Stimulated activated naive CD8-positive, alpha-beta T cell treated with anti-CD3 and anti-CD28 coated beads, Interleukin-15, amount 100 ng/mL, for 72 hours (primary cell): Measurements from ENCODE around the gene CENPP.
A peak's percentile ranks its signal among the peaks of the same experiment; 100 is the strongest.

ENCODE experiments used
- ATAC-seq: fragments of 150-1000 bp; cut with Tn5 transposase; 2 replicates; pipeline ENCODE4 v1.10.0; 2021; ENCODE audit warnings: mild to moderate bottlenecking, moderate library complexity
- DNase-seq, 2 donors: peaks; one replicate each; pipeline ENCODE4 v3.0.0; 2021 to 2022
- H3K27ac Mint-ChIP-seq, 2 donors: one replicate each; pipeline ENCODE4 v1.8.0; 2022; ENCODE audit warnings: mild to moderate bottlenecking in 2 of 2, mixed read lengths in 2 of 2, moderate library complexity in 2 of 2
- H3K27me3 Mint-ChIP-seq: one replicate; pipeline ENCODE4 v1.8.0; 2022; ENCODE audit warnings: mixed read lengths
- H3K4me1 Mint-ChIP-seq: one replicate; pipeline ENCODE4 v1.8.0; 2022; ENCODE audit warnings: mild to moderate bottlenecking, mixed read lengths
- H3K4me3 Mint-ChIP-seq, 2 donors: one replicate each; pipeline ENCODE4 v1.8.0; 2022; ENCODE audit warnings: mild to moderate bottlenecking in 2 of 2, mixed read lengths in 2 of 2, moderate library complexity in 1 of 2
- H3K9me3 Mint-ChIP-seq, 2 donors: one replicate each; pipeline ENCODE4 v1.8.0; 2022; ENCODE audit warnings: mixed read lengths in 2 of 2

CENPP gene

GRCh38 chr9:92528522-92528849 lies 202.7 kb downstream of the CENPP start:
- Mint-ChIP-seq H3K27ac (peak overlapping the region in 1 of 2 donors; percentile 17), H3K4me1 (no peaks in the 10 kb centered on the region), H3K27me3 (no peaks in the 10 kb centered on the region)

GRCh38 chr9:92529124-92529523 lies 203.4 kb downstream of the CENPP start:
- Mint-ChIP-seq H3K9me3 (peaks cover 0 to 4% of the 10 kb centered on the region in 2 donors), H3K4me3 (no peak overlapping the region), H3K27ac (no peak overlapping the region), H3K4me1 (no peaks in the 10 kb centered on the region), H3K27me3 (no peaks in the 10 kb centered on the region)
- no peak for ATAC-seq
- DNase-seq: no peak

More at GRCh38 chr9:92528522-92528849, 202.7 kb downstream of the CENPP start:
- DNase-seq (no peak), ATAC-seq (no peak)
- peaks cover 0 to 4% of the 10 kb centered on the region in 2 donors for H3K9me3 Mint-ChIP-seq
- H3K4me3 Mint-ChIP-seq: no peak overlapping the region

- no peak overlapping the region for H3K4me3 Mint-ChIP-seq
- H3K9me3 Mint-ChIP-seq: peaks cover 0 to 4% of the 10 kb centered on the region in 2 donors
- no peaks in the 10 kb centered on the region for H3K27me3 Mint-ChIP-seq
- H3K4me1 Mint-ChIP-seq: no peaks in the 10 kb centered on the region
- DNase-seq (no peak), ATAC-seq (no peak)
- H3K27ac Mint-ChIP-seq: no peak overlapping the region
Measured at GRCh38 chr9:92530893-92531292, 205.1 kb downstream of the CENPP start.

GRCh38 chr9:92534204-92534603 lies 208.5 kb downstream of the CENPP start:
- DNase-seq (no peak), ATAC-seq (no peak)
- Mint-ChIP-seq H3K27ac (no peak overlapping the region), H3K4me1 (no peaks in the 10 kb centered on the region), H3K9me3 (peaks cover 0 to 4% of the 10 kb centered on the region in 2 donors), H3K4me3 (no peak overlapping the region), H3K27me3 (no peaks in the 10 kb centered on the region)

GRCh38 chr9:92534674-92535073 lies 208.9 kb downstream of the CENPP start:
- H3K4me1 Mint-ChIP-seq: no peaks in the 10 kb centered on the region
- H3K9me3 Mint-ChIP-seq: peaks cover 0 to 4% of the 10 kb centered on the region in 2 donors
- no peak overlapping the region for H3K4me3 Mint-ChIP-seq
- no peak for ATAC-seq
- no peaks in the 10 kb centered on the region for H3K27me3 Mint-ChIP-seq
- DNase-seq: no peak
- no peak overlapping the region for H3K27ac Mint-ChIP-seq

- H3K4me1 Mint-ChIP-seq: no peaks in the 10 kb centered on the region
- H3K4me3 Mint-ChIP-seq: no peak within 1 kb of the TSS
- H3K27me3 Mint-ChIP-seq: no peaks in the 10 kb centered on the region
- peaks cover 0 to 4% of the 10 kb centered on the region in 2 donors for H3K9me3 Mint-ChIP-seq
- H3K27ac Mint-ChIP-seq: no peak within 1 kb of the TSS
- DNase-seq: no peak
- no peak for ATAC-seq
Measured at GRCh38 chr9:92535940-92536850, 210.4 kb downstream of the CENPP start, which contains the start of gene ECM2. ECM2 (minus strand) TSS chr9:92535990; CDS start chr9:92522866, 13,124 bp downstream.

- H3K9me3 Mint-ChIP-seq: no peaks in the 10 kb centered on the region
Measured at GRCh38 chr9:92538541-92538940, 212.8 kb downstream of the CENPP start.

GRCh38 chr9:92543972-92544371 lies 218.2 kb downstream of the CENPP start:
- Mint-ChIP-seq H3K27me3 (no peaks in the 10 kb centered on the region), H3K4me1 (no peaks in the 10 kb centered on the region), H3K4me3 (no peak overlapping the region), H3K9me3 (no peaks in the 10 kb centered on the region), H3K27ac (no peak overlapping the region)
- ATAC-seq: no peak
- no peak for DNase-seq

More at GRCh38 chr9:92538541-92538940, 212.8 kb downstream of the CENPP start:
- Mint-ChIP-seq H3K4me1 (no peaks in the 10 kb centered on the region), H3K27me3 (no peaks in the 10 kb centered on the region), H3K27ac (no peak overlapping the region), H3K4me3 (no peak overlapping the region)
- no peak for ATAC-seq
- no peak for DNase-seq

GRCh38 chr9:92545002-92545510 lies 219.3 kb downstream of the CENPP start:
- H3K9me3 Mint-ChIP-seq: no peaks in the 10 kb centered on the region
- H3K27me3 Mint-ChIP-seq: no peaks in the 10 kb centered on the region
- no peak overlapping the region for H3K4me3 Mint-ChIP-seq
- no peaks in the 10 kb centered on the region for H3K4me1 Mint-ChIP-seq
- ATAC-seq: no peak
- no peak for DNase-seq
- H3K27ac Mint-ChIP-seq: no peak overlapping the region

- Mint-ChIP-seq H3K4me3 (no peak overlapping the region), H3K9me3 (no peaks in the 10 kb centered on the region)
- ATAC-seq: no peak
Measured at GRCh38 chr9:92547356-92547755, 221.6 kb downstream of the CENPP start.

GRCh38 chr9:92550765-92551164 lies 225.0 kb downstream of the CENPP start:
- ATAC-seq (no peak), DNase-seq (no peak)
- Mint-ChIP-seq H3K27me3 (no peaks in the 10 kb centered on the region), H3K9me3 (no peaks in the 10 kb centered on the region), H3K4me3 (no peak overlapping the region), H3K4me1 (peaks cover 6% of the 10 kb centered on the region), H3K27ac (no peak overlapping the region)

More at GRCh38 chr9:92547356-92547755, 221.6 kb downstream of the CENPP start:
- Mint-ChIP-seq H3K27me3 (no peaks in the 10 kb centered on the region), H3K4me1 (no peaks in the 10 kb centered on the region), H3K27ac (no peak overlapping the region)
- no peak for DNase-seq

GRCh38 chr9:92558612-92559374 lies 233.0 kb downstream of the CENPP start:
- no peaks in the 10 kb centered on the region for H3K27me3 Mint-ChIP-seq
- ATAC-seq (no peak), DNase-seq (no peak)
- peaks cover 17% of the 10 kb centered on the region for H3K4me1 Mint-ChIP-seq
- H3K27ac Mint-ChIP-seq: peak overlapping the region in 1 of 2 donors; percentile 29
- H3K9me3 Mint-ChIP-seq: no peaks in the 10 kb centered on the region
- H3K4me3 Mint-ChIP-seq: no peak overlapping the region

- H3K4me3 Mint-ChIP-seq: no peak overlapping the region
- ATAC-seq (no peak), DNase-seq (no peak)
- H3K9me3 Mint-ChIP-seq: no peaks in the 10 kb centered on the region
- no peak overlapping the region for H3K27ac Mint-ChIP-seq
- H3K4me1 Mint-ChIP-seq: peaks cover 8% of the 10 kb centered on the region
- no peaks in the 10 kb centered on the region for H3K27me3 Mint-ChIP-seq
Measured at GRCh38 chr9:92561374-92562330, 235.9 kb downstream of the CENPP start.

GRCh38 chr9:92562461-92562967 lies 236.8 kb downstream of the CENPP start:
- Mint-ChIP-seq H3K4me3 (no peak overlapping the region), H3K27me3 (no peaks in the 10 kb centered on the region), H3K27ac (no peak overlapping the region), H3K4me1 (peaks cover 8% of the 10 kb centered on the region), H3K9me3 (no peaks in the 10 kb centered on the region)
- DNase-seq (no peak), ATAC-seq (no peak)
